CD14-positive monocyte (primary cell): ENCODE data around the gene CXXC5. TPM values are rescaled to one million over a fixed set of nuclear protein-coding genes. Genes with fewer than 3 reads are reported as not detected.

Experiments used
- DNase-seq, 3 donors: peaks; one replicate each; pipeline ENCODE4 v3.0.0-alpha.2; 2011 to 2022
- H2AFZ ChIP-seq: 2 replicates; pipeline ENCODE4 v1.6.0; 2012; ENCODE audit warnings: mild to moderate bottlenecking, low read depth, low read length, inconsistent platforms; ENCODE audit not compliant: insufficient read depth, poor library complexity, severe bottlenecking
- H3K27ac ChIP-seq, 2 donors: 1 replicate in 1 of 2; 2 replicates in 1 of 2; pipeline ENCODE4 v1.5.1; 2012 to 2013; ENCODE audit warnings: low read length in 2 of 2, control low read depth in 1 of 2, inconsistent platforms in 1 of 2, low read depth in 1 of 2, mild to moderate bottlenecking in 1 of 2
- H3K27me3 ChIP-seq, 2 donors: one replicate each; pipeline versions ENCODE4 v1.6.0 to v1.6.1; 2011 to 2013; ENCODE audit warnings: low read length in 2 of 2; ENCODE audit not compliant: control insufficient read depth in 2 of 2, insufficient read depth in 2 of 2
- H3K36me3 ChIP-seq, 2 donors: replicated peaks in 1 of 2; 1 replicate in 1 of 2; 2 replicates in 1 of 2; pipeline versions ENCODE4 v1.5.1 to v1.6.1; 2012 to 2013; ENCODE audit warnings: low read length in 2 of 2, control low read depth in 1 of 2, inconsistent platforms in 1 of 2, mild to moderate bottlenecking in 1 of 2; ENCODE audit not compliant: insufficient read depth in 2 of 2, control insufficient read depth in 1 of 2
- H3K4me1 ChIP-seq, 2 donors: 1 replicate in 1 of 2; 2 replicates in 1 of 2; pipeline versions ENCODE4 v1.5.1 to v1.6.1; 2012 to 2013; ENCODE audit warnings: low read length in 2 of 2, control low read depth in 1 of 2, inconsistent platforms in 1 of 2, mild to moderate bottlenecking in 1 of 2, moderate library complexity in 1 of 2; ENCODE audit not compliant: insufficient read depth in 2 of 2, control insufficient read depth in 1 of 2
- H3K4me2 ChIP-seq: replicated peaks from 2 replicates; pipeline ENCODE3; 2012; ENCODE audit warnings: low read length, moderate library complexity, mild to moderate bottlenecking; ENCODE audit not compliant: poor library complexity, severe bottlenecking; ENCODE audit errors: extremely low read depth
- H3K4me3 ChIP-seq, 3 experiments: fragments of 200-600 bp in 1 of 3; sonication (generic) in 1 of 3; replicated peaks in 1 of 3; 1 replicate in 2 of 3; 2 replicates in 1 of 3; pipeline ENCODE4 v1.5.1; 2011 to 2013; ENCODE audit warnings: low read length in 3 of 3, mild to moderate bottlenecking in 3 of 3, control low read depth in 2 of 3, low read depth in 2 of 3, inconsistent platforms in 1 of 3, moderate library complexity in 1 of 3
- H3K79me2 ChIP-seq: 2 replicates; pipeline ENCODE4 v1.6.0; 2012; ENCODE audit warnings: mild to moderate bottlenecking, control low read depth, inconsistent platforms, low read length, moderate library complexity; ENCODE audit not compliant: insufficient read depth
- H3K9ac ChIP-seq: 2 replicates; pipeline ENCODE4 v1.6.0; 2017; ENCODE audit warnings: low read length, mild to moderate bottlenecking; ENCODE audit not compliant: insufficient read depth, poor library complexity, severe bottlenecking
- H3K9me3 ChIP-seq, 2 donors: replicated peaks in 1 of 2; 1 replicate in 1 of 2; 2 replicates in 1 of 2; pipeline versions ENCODE4 v1.5.1 to v1.6.1; 2012 to 2013; ENCODE audit warnings: low read length in 2 of 2, control low read depth in 1 of 2; ENCODE audit not compliant: control insufficient read depth in 1 of 2, insufficient read depth in 1 of 2
- H4K20me1 ChIP-seq: 2 replicates; pipeline ENCODE4 v1.6.0; 2012; ENCODE audit warnings: mild to moderate bottlenecking, low read length, control low read depth, moderate library complexity; ENCODE audit not compliant: insufficient read depth
- H3K27ac Mint-ChIP-seq, 7 donors: one replicate each; pipeline ENCODE4 v1.8.0; 2020; ENCODE audit warnings: mild to moderate bottlenecking in 7 of 7, mixed read lengths in 7 of 7, moderate library complexity in 6 of 7, inconsistent platforms in 2 of 7
- H3K27me3 Mint-ChIP-seq, 3 donors: one replicate each; pipeline ENCODE4 v1.8.0; 2021 to 2022; ENCODE audit warnings: low read depth in 3 of 3, mild to moderate bottlenecking in 3 of 3, mixed read lengths in 3 of 3, moderate library complexity in 3 of 3, inconsistent platforms in 1 of 3
- H3K36me3 Mint-ChIP-seq, 2 donors: one replicate each; pipeline ENCODE4 v1.8.0; 2020; ENCODE audit warnings: mixed read lengths in 2 of 2, inconsistent platforms in 1 of 2, mild to moderate bottlenecking in 1 of 2
- H3K4me1 Mint-ChIP-seq: one replicate; pipeline ENCODE4 v1.8.0; 2020; ENCODE audit warnings: mild to moderate bottlenecking, mixed read lengths
- H3K4me3 Mint-ChIP-seq, 2 donors: one replicate each; pipeline ENCODE4 v1.8.0; 2020; ENCODE audit warnings: mild to moderate bottlenecking in 2 of 2, mixed read lengths in 2 of 2, moderate library complexity in 1 of 2
- H3K9me3 Mint-ChIP-seq, 7 donors: one replicate each; pipeline ENCODE4 v1.8.0; 2020 to 2022; ENCODE audit warnings: mixed read lengths in 7 of 7, mild to moderate bottlenecking in 6 of 7, moderate library complexity in 6 of 7, inconsistent platforms in 2 of 7
- WGBS: methylation state at CpG from one replicate; pipeline ENCODE4 v1.1.5; 2013; ENCODE audit warnings: missing lambda C conversion rate; ENCODE audit not compliant: insufficient coverage; 5-methylcytosine and 5-hydroxymethylcytosine counted together
- intact Hi-C, 2 donors: fragments of 100-400 bp; cut with micrococcal nuclease; formaldehyde crosslinking; loops; one replicate each; pipeline versions ENCODE4 v1.15.0 to v1.15.1; 2023
- polyA plus RNA-seq, 3 donors: library from polyadenylated mRNA; depleted of rRNA in 1 of 3; unstranded in 2 of 3; stranded (reverse) in 1 of 3; fragments of 300-500 nt in 2 of 3; fragments of >200 nt in 1 of 3; fragmentation: Illumina TruSeq in 2 of 3; gene quantifications; 1 replicate in 2 of 3; 2 replicates in 1 of 3; pipeline ENCODE4 v1.2.3, GENCODE V29; 2012 to 2021
- TF ChIP-seq, protein P1 (sequence below): fragments of 200-600 bp; IDR thresholded peaks from one replicate; pipeline ENCODE4 v1.8.0; 2022; ENCODE audit warnings: antibody characterized with exemption, mild to moderate bottlenecking

The CXXC5 gene
- polyA plus RNA-seq, 3 donors = 22.4 to 37.2 (median 33.7) TPM

DNA sequence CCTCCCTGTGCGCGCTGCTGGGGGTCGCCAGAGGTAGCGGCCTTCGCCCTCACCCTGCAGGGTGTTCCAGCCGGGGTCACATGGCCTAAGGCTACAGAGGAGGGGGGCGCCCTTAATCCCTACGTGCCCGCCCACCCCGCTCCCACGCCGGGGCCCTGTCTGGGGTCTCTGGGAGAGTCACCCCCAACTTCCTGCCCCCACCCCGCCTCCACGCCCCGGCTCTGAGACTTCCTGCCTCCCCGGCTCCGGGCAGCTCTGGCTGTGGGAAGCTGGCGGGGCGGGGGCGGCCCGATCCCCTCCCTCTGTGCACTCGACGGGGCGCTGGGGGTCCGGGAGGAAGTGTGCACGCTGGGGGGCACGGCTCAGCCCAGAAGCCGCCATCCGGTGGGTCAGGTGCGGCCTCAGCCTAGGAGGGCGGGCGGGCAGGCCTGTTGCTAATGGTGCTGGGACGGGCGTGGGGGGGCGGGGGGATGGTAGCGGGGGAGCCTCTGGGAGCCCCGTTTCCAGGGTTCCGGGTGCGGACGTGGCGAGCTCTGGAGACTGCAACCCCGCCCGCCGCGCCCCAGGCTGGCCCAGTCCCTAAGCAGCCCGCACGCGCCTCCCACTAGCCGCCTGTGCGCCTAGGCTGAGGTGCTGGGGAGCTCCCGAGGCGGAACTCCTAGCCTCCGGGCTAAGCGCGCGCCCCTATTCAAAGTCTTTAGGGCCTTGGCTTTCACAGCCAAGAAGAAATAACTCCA is 61.6 kb downstream of the CXXC5 start:
- no peaks in the 10 kb centered on the region for H3K79me2 ChIP-seq
- WGBS = 0% methylated on average over 33 of the region's 56 CpGs
- peaks cover 27 to 72% of the 10 kb centered on the region in 2 donors for H3K27me3 ChIP-seq
- peak overlapping the region; percentile 8 for H3K9ac ChIP-seq
- DNase-seq = peak in 2 of 3 donors; percentile 38 to 39
- Mint-ChIP-seq H3K9me3 (peaks cover 0 to 10% (median 6%) of the 10 kb centered on the region in 7 donors), H3K27ac (peak overlapping the region in 4 of 7 donors; percentile 61 to 90 (median 70)), H3K27me3 (peaks cover 56 to 84% (median 64%) of the 10 kb centered on the region in 3 donors), H3K4me1 (peaks cover 18% of the 10 kb centered on the region), H3K4me3 (peak overlapping the region; percentile 58 to 96), H3K36me3 (peaks cover 5 to 12% of the 10 kb centered on the region in 2 donors)
- H3K27ac ChIP-seq = no peak overlapping the region
- H3K4me1 ChIP-seq = peaks cover 30 to 33% of the 10 kb centered on the region in 2 donors
- H3K4me3 ChIP-seq = peak overlapping the region in 2 of 3 experiments; percentile 17 to 76
- peaks cover 0 to 4% of the 10 kb centered on the region in 2 donors for H3K9me3 ChIP-seq
- TF ChIP-seq, protein P1, sequence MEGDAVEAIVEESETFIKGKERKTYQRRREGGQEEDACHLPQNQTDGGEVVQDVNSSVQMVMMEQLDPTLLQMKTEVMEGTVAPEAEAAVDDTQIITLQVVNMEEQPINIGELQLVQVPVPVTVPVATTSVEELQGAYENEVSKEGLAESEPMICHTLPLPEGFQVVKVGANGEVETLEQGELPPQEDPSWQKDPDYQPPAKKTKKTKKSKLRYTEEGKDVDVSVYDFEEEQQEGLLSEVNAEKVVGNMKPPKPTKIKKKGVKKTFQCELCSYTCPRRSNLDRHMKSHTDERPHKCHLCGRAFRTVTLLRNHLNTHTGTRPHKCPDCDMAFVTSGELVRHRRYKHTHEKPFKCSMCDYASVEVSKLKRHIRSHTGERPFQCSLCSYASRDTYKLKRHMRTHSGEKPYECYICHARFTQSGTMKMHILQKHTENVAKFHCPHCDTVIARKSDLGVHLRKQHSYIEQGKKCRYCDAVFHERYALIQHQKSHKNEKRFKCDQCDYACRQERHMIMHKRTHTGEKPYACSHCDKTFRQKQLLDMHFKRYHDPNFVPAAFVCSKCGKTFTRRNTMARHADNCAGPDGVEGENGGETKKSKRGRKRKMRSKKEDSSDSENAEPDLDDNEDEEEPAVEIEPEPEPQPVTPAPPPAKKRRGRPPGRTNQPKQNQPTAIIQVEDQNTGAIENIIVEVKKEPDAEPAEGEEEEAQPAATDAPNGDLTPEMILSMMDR = no peak
- H3K36me3 ChIP-seq = no peaks in the 10 kb centered on the region
- no peaks in the 10 kb centered on the region for H4K20me1 ChIP-seq
- intact Hi-C loops = no loop called here
- H3K4me2 ChIP-seq = peak overlapping the region; percentile 83
- H2AFZ ChIP-seq = peak overlapping the region; percentile 53

DNA sequence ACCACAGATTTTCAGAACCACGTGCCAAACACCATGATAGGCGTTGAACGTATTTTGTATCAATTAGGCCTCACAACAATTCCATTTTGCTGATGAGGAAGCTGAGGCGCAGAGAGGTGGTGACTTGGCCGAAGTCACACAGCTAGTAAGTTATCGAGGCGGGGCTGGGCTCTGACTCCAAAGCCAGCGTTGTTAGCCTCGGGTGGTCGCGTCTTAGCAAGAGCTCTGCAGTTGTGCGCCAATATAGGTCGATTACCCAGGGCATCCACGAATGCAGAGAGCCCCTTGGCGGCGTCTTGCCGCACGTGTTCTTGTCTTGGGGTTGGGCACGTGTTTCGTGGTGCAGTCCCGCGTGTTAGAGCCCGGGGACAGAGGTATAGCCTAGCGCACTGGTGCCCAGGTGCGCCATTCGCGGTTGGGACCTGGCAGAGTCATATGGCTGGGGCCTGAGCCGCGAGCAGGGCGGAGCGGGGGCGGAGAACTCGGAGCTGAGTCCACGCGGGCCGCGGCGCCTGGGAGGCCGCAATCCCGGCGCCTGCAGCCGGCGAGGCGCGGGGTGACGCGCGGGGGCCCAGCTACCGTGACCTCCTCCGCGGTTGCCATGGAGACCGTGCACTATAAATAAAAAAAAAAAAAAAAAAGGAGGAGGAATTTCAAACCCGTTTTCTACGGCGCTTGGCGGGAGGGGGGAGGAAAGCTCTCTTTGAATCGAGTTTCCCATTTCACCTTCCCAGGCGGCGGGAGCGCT is 62.3 kb downstream of the CXXC5 start:
- Histone ChIP-seq H3K27me3 (peaks cover 27 to 65% of the 10 kb centered on the region in 2 donors), H3K79me2 (no peaks in the 10 kb centered on the region), H3K27ac (no peak overlapping the region), H3K36me3 (no peaks in the 10 kb centered on the region), H3K9me3 (peaks cover 0 to 4% of the 10 kb centered on the region in 2 donors), H3K9ac (peak overlapping the region; percentile 21), H4K20me1 (no peaks in the 10 kb centered on the region), H3K4me1 (peaks cover 30 to 33% of the 10 kb centered on the region in 2 donors), H3K4me3 (peak overlapping the region in 1 of 3 experiments; percentile 76), H3K4me2 (peak overlapping the region; percentile 83), H2AFZ (peak overlapping the region; percentile 53)
- H3K9me3 Mint-ChIP-seq = peaks cover 0 to 10% (median 6%) of the 10 kb centered on the region in 7 donors
- TF ChIP-seq, protein P1 = no peak
- peak; percentile 57 to 66 (median 62) for DNase-seq
- 4% methylated on average over 43 of the region's 60 CpGs for WGBS
- peaks cover 54 to 78% (median 59%) of the 10 kb centered on the region in 3 donors for H3K27me3 Mint-ChIP-seq
- H3K4me3 Mint-ChIP-seq = peak overlapping the region; percentile 68 to 96
- peaks cover 5 to 12% of the 10 kb centered on the region in 2 donors for H3K36me3 Mint-ChIP-seq
- intact Hi-C loops = no loop called here
- peaks cover 18% of the 10 kb centered on the region for H3K4me1 Mint-ChIP-seq
- H3K27ac Mint-ChIP-seq = peak overlapping the region in 5 of 7 donors; percentile 53 to 90 (median 75)
